HG02588 (cell line): ENCODE measurements around the gene HSP90AB1.

Source experiments
- ATAC-seq: cut with Tn5 transposase; IDR thresholded peaks from one replicate; pipeline ENCODE4 v1.9.1; 2021; ENCODE audit warnings: mild to moderate bottlenecking, moderate library complexity; ENCODE audit not compliant: unreplicated experiment

The HSP90AB1 gene

GRCh38 chr6:44235269-44235668, 11.6 kb upstream of the HSP90AB1 start:
- no peak for ATAC-seq

GRCh38 chr6:44235891-44236516, 10.9 kb upstream of the HSP90AB1 start:
- ATAC-seq: no peak

- peak; percentile 56 for ATAC-seq
These were observed 9.7 kb upstream of the HSP90AB1 start for GRCh38 chr6:44237021-44237812.

GRCh38 chr6:44237813-44238433, 9.0 kb upstream of the HSP90AB1 start:
- peak; percentile 81 for ATAC-seq

GRCh38 chr6:44238687-44239350, 8.1 kb upstream of the HSP90AB1 start:
- no peak for ATAC-seq

- no peak for ATAC-seq
These were observed 3.6 kb upstream of the HSP90AB1 start for GRCh38 chr6:44243345-44243744.

- ATAC-seq: no peak
These were observed 1.4 kb upstream of the HSP90AB1 start for GRCh38 chr6:44245391-44245911.

GRCh38 chr6:44245912-44246662, 814 bp upstream of the HSP90AB1 start:
- peak; percentile 53 for ATAC-seq

- peak; percentile 32 for ATAC-seq
These were observed 719 bp downstream of the HSP90AB1 start for GRCh38 chr6:44247338-44248302.

GRCh38 chr6:44248579-44248978, 1.7 kb downstream of the HSP90AB1 start:
- no peak for ATAC-seq

- ATAC-seq: no peak
These were observed 2.3 kb downstream of the HSP90AB1 start for GRCh38 chr6:44249082-44249748.

- no peak for ATAC-seq
These were observed 3.3 kb downstream of the HSP90AB1 start for GRCh38 chr6:44250067-44250717.

- ATAC-seq: no peak
These were observed 3.8 kb downstream of the HSP90AB1 start for GRCh38 chr6:44250718-44251123.

- no peak for ATAC-seq
These were observed 4.9 kb downstream of the HSP90AB1 start for GRCh38 chr6:44251576-44252524.

- ATAC-seq: no peak
These were observed 6.6 kb downstream of the HSP90AB1 start for GRCh38 chr6:44253307-44254101.
